Activated CD8-positive, alpha-beta T cell treated with anti-CD3 and anti-CD28 coated beads, Interleukin-2, amount 10 ng/mL, durations not matched to agents 7 days and 5 days (primary cell): Measurements from ENCODE around the gene APOA1. TPM values are rescaled to one million over a fixed set of nuclear protein-coding genes. Genes with fewer than 3 reads are reported as not detected.

ENCODE experiments used
- ATAC-seq: fragments of 150-1000 bp; cut with Tn5 transposase; one replicate; pipeline ENCODE4 v1.10.0; 2021; ENCODE audit warnings: moderate library complexity
- CTCF ChIA-PET: fragments of 350-600 bp; sonication (Branson Sonifier 250); formaldehyde crosslinking; loops from one replicate; lab custom pipeline; 2021; ENCODE audit warnings: antibody characterized with exemption; lab: Charles Lee
- POLR2A ChIA-PET: fragments of 350-600 bp; sonication (Branson Sonifier 250); formaldehyde crosslinking; loops from one replicate; lab custom pipeline; 2021; ENCODE audit warnings: antibody characterized with exemption; lab: Charles Lee
- DNase-seq: peaks from one replicate; pipeline ENCODE4 v3.0.0-alpha.2; 2020
- H3K27ac Mint-ChIP-seq: one replicate; pipeline ENCODE4 v1.8.0; 2021; ENCODE audit warnings: mild to moderate bottlenecking, mixed read lengths
- H3K27me3 Mint-ChIP-seq: one replicate; pipeline ENCODE4 v1.8.0; 2021; ENCODE audit warnings: low read depth, mixed read lengths
- H3K36me3 Mint-ChIP-seq: one replicate; pipeline ENCODE4 v1.8.0; 2021; ENCODE audit warnings: low read depth, mixed read lengths
- H3K4me1 Mint-ChIP-seq: one replicate; pipeline ENCODE4 v1.8.0; 2021; ENCODE audit warnings: low read depth, mixed read lengths
- H3K4me3 Mint-ChIP-seq: one replicate; pipeline ENCODE4 v1.8.0; 2021; ENCODE audit warnings: mild to moderate bottlenecking, mixed read lengths
- H3K9me3 Mint-ChIP-seq: one replicate; pipeline ENCODE4 v1.8.0; 2022; ENCODE audit warnings: mixed read lengths; ENCODE audit not compliant: insufficient read depth
- total RNA-seq, 2 experiments: library from RNA; stranded (reverse); gene quantifications; one replicate each; pipeline ENCODE4 v1.2.3, GENCODE V29; 2021

APOA1 gene
- total RNA-seq, 2 experiments from 2014 or later = not detected

GRCh38 chr11:116786966-116787365 is 50.5 kb downstream of the APOA1 start:
- Mint-ChIP-seq H3K4me3 (peak overlapping the region; percentile 94), H3K27me3 (peaks cover 6% of the 10 kb centered on the region), H3K27ac (peak overlapping the region; percentile 92), H3K9me3 (no peaks in the 10 kb centered on the region), H3K36me3 (peaks cover 51% of the 10 kb centered on the region), H3K4me1 (peaks cover 58% of the 10 kb centered on the region)
- POLR2A ChIA-PET = interaction anchor here (0.6 to 3.9 kb wide), 8 partner anchors 9 to 357 kb away, joined by 3 to 44 read pairs (median 4); partner anchors contain the start of genes BUD13 and PAFAH1B2
- ATAC-seq (no peak), DNase-seq (no peak)
- CTCF ChIA-PET = interaction anchor here (1.1 to 11.1 kb wide), 5 partner anchors 12 to 319 kb away, joined by 3 to 211 read pairs (median 10); partner anchors contain the start of gene APOA1

- POLR2A ChIA-PET = interaction anchor here (1.1 to 3.9 kb wide), 4 partner anchors 8 to 67 kb away, joined by 3 to 44 read pairs (median 9); partner anchors contain the start of gene BUD13
- H3K4me3 Mint-ChIP-seq = peak overlapping the region; percentile 94
- DNase-seq (no peak), ATAC-seq (no peak)
- peaks cover 6% of the 10 kb centered on the region for H3K27me3 Mint-ChIP-seq
- no peaks in the 10 kb centered on the region for H3K9me3 Mint-ChIP-seq
- H3K27ac Mint-ChIP-seq = peak overlapping the region; percentile 20
- CTCF ChIA-PET = interaction anchor here (0.8 to 11.1 kb wide), 5 partner anchors 11 to 320 kb away, joined by 3 to 211 read pairs (median 10); partner anchors contain the start of gene APOA1
- H3K4me1 Mint-ChIP-seq = peaks cover 59% of the 10 kb centered on the region
- peaks cover 56% of the 10 kb centered on the region for H3K36me3 Mint-ChIP-seq
These were observed 51.1 kb downstream of the APOA1 start for GRCh38 chr11:116786326-116786725.

Other genes starting within 250 kb of the APOA1 start
- 10 to 100 TPM; 36.3 to 39.5 TPM for gene BUD13, start 64.6 kb downstream of the APOA1 start, total RNA-seq
- 10 to 100 TPM; 60.5 to 62.0 TPM for gene ZPR1, start 49.6 kb downstream of the APOA1 start, total RNA-seq
- gene APOA5, start 45.7 kb downstream of the APOA1 start, total RNA-seq = not detected
- gene APOA4, start 14.3 kb downstream of the APOA1 start, total RNA-seq = not detected
- not detected for gene APOC3, start 7.7 kb downstream of the APOA1 start, total RNA-seq